Uterus (tissue), 4 donors: ENCODE data around the gene PSMD10. TPM values are rescaled to one million over a fixed set of nuclear protein-coding genes. Genes with fewer than 3 reads are reported as not detected.

Experiments used
- DNase-seq, 2 donors: peaks; one replicate each; pipeline ENCODE4 v3.0.0-alpha.2; 2019 to 2020
- H3K27ac ChIP-seq, 2 donors: fragments of 200-600 bp; sonication (generic); 1 replicate in 1 of 2; 2 replicates in 1 of 2; pipeline ENCODE4 v1.5.1; 2016 to 2018
- H3K27me3 ChIP-seq, 2 donors: fragments of 200-600 bp; sonication (generic); one replicate each; pipeline ENCODE4 v1.5.1; 2018 to 2019; ENCODE audit warnings: control low read depth in 1 of 2
- H3K36me3 ChIP-seq, 2 donors: fragments of 200-600 bp; sonication (generic); one replicate each; pipeline ENCODE4 v1.5.1; 2019; ENCODE audit warnings: control low read depth in 1 of 2
- H3K4me1 ChIP-seq, 2 donors: fragments of 200-600 bp; sonication (generic); one replicate each; pipeline ENCODE4 v1.5.1; 2018 to 2019; ENCODE audit warnings: control low read depth in 1 of 2
- H3K4me3 ChIP-seq, 2 donors: fragments of 200-600 bp; sonication (generic); 1 replicate in 1 of 2; 2 replicates in 1 of 2; pipeline ENCODE4 v1.5.1; 2018 to 2019; ENCODE audit warnings: mild to moderate bottlenecking in 1 of 2
- H3K9me3 ChIP-seq, 2 donors: fragments of 200-600 bp; sonication (generic); one replicate each; pipeline ENCODE4 v1.5.1; 2019; ENCODE audit warnings: control low read depth in 1 of 2
- CTCF ChIP-seq, 4 experiments: fragments of 200-600 bp in 2 of 4; fragments of 450-650 bp in 2 of 4; sonication (generic) in 2 of 4; IDR thresholded peaks; one replicate each; pipeline ENCODE4 v1.5.1; 2016 to 2019; ENCODE audit warnings: antibody characterized with exemption in 4 of 4, mild to moderate bottlenecking in 2 of 4, moderate library complexity in 1 of 4
- POLR2A ChIP-seq, 2 donors: fragments of 450-650 bp; IDR thresholded peaks; one replicate each; pipeline ENCODE4 v1.6.1; 2016; ENCODE audit warnings: antibody characterized with exemption in 2 of 2, mild to moderate bottlenecking in 1 of 2, moderate library complexity in 1 of 2
- intact Hi-C: fragments of 100-400 bp; cut with DNase I; formaldehyde crosslinking; loops from one replicate; pipeline ENCODE4 v1.15.1; 2023; ENCODE audit warnings: low total_unique reads
- total RNA-seq, 4 donors: library from RNA; depleted of rRNA in 3 of 4; stranded (reverse); fragments of >200 nt in 3 of 4; gene quantifications; one replicate each; pipeline versions ENCODE4 v1.1.0 to v1.2.4, GENCODE V29; 2014 to 2023
- donor health status: DM: yes; HTN: yes; CAD: no.

PSMD10 gene
- total RNA-seq, 4 donors from 2014 or later, result 19.1 to 89.9 (median 43.6) TPM

- Histone ChIP-seq H3K9me3 (no peaks in the 10 kb centered on the region), H3K36me3 (no peaks in the 10 kb centered on the region), H3K27ac (no peak overlapping the region), H3K4me3 (no peak overlapping the region), H3K4me1 (no peaks in the 10 kb centered on the region), H3K27me3 (no peaks in the 10 kb centered on the region)
- DNase-seq, result no peak
- TF ChIP-seq POLR2A (IDR thresholded peaks at IDR 0.05) (no peak), CTCF (IDR thresholded peaks at IDR 0.05) (no peak)
- intact Hi-C loops, result no loop called here
Measured at GRCh38 chrX:108068121-108068520, 23.2 kb downstream of the PSMD10 start.

GRCh38 chrX:108064613-108065012 is 26.7 kb downstream of the PSMD10 start:
- Histone ChIP-seq H3K27ac (no peak overlapping the region), H3K36me3 (no peaks in the 10 kb centered on the region), H3K27me3 (no peaks in the 10 kb centered on the region), H3K9me3 (no peaks in the 10 kb centered on the region), H3K4me3 (no peak overlapping the region), H3K4me1 (no peaks in the 10 kb centered on the region)
- intact Hi-C loops, result no loop called here
- no peak for DNase-seq
- no peak for TF ChIP-seq CTCF (IDR thresholded peaks at IDR 0.05)
- no peak for TF ChIP-seq POLR2A (IDR thresholded peaks at IDR 0.05)

- Histone ChIP-seq H3K4me1 (no peaks in the 10 kb centered on the region), H3K9me3 (no peaks in the 10 kb centered on the region), H3K27ac (no peak overlapping the region), H3K27me3 (no peaks in the 10 kb centered on the region), H3K36me3 (no peaks in the 10 kb centered on the region), H3K4me3 (no peak overlapping the region)
- intact Hi-C loops, result no loop called here
- DNase-seq, result no peak
- no peak for TF ChIP-seq POLR2A (IDR thresholded peaks at IDR 0.05)
- no peak for TF ChIP-seq CTCF (IDR thresholded peaks at IDR 0.05)
Measured at GRCh38 chrX:108064001-108064400, 27.3 kb downstream of the PSMD10 start.

- Histone ChIP-seq H3K4me3 (no peak overlapping the region), H3K27me3 (no peaks in the 10 kb centered on the region), H3K4me1 (no peaks in the 10 kb centered on the region), H3K36me3 (no peaks in the 10 kb centered on the region), H3K27ac (no peak overlapping the region), H3K9me3 (no peaks in the 10 kb centered on the region)
- TF ChIP-seq CTCF (IDR thresholded peaks at IDR 0.05) (no peak), POLR2A (IDR thresholded peaks at IDR 0.05) (no peak)
- intact Hi-C loops, result no loop called here
- DNase-seq, result no peak
Measured at GRCh38 chrX:108059801-108060200, 31.5 kb downstream of the PSMD10 start.

DNA sequence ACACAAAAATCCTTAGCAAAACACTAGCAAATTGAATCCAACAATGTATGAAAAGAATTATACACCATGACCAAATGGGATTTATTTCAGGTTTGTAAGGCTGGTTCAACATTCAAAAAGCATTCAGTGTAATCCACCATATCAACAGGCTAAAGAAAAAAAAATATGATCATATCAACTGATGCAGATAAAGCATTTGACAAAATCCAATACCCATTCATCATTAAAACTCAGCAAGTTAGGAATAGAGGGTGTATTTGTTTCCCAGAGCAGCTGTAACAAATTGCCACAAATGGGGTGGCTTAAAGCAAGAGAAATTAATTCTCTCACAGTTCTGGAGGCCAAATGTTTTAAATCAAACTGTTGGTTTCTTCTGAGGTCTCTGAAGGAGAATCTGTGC is 35.8 kb downstream of the PSMD10 start:
- Histone ChIP-seq H3K36me3 (no peaks in the 10 kb centered on the region), H3K27ac (no peak overlapping the region), H3K27me3 (no peaks in the 10 kb centered on the region), H3K4me1 (no peaks in the 10 kb centered on the region), H3K9me3 (no peaks in the 10 kb centered on the region), H3K4me3 (no peak overlapping the region)
- no peak for TF ChIP-seq POLR2A (IDR thresholded peaks at IDR 0.05)
- TF ChIP-seq CTCF (IDR thresholded peaks at IDR 0.05), result no peak
- intact Hi-C loops, result no loop called here
- DNase-seq, result no peak
